Activated CD4-positive, alpha-beta T cell treated with anti-CD3 and anti-CD28 coated beads, Interleukin-2, amount 10 ng/mL, durations not matched to agents 7 days and 5 days (primary cell): ENCODE data around the gene KCP. TPM values are rescaled to one million over a fixed set of nuclear protein-coding genes. Genes with fewer than 3 reads are reported as not detected.

Source experiments
- CTCF ChIA-PET: fragments of 350-600 bp; sonication (Branson Sonifier 250); formaldehyde crosslinking; loops from one replicate; lab custom pipeline; 2021; ENCODE audit warnings: antibody characterized with exemption; lab: Charles Lee
- POLR2A ChIA-PET: fragments of 350-600 bp; sonication (Branson Sonifier 250); formaldehyde crosslinking; loops from one replicate; lab custom pipeline; 2021; ENCODE audit warnings: antibody characterized with exemption; lab: Charles Lee
- DNase-seq: peaks from one replicate; pipeline ENCODE4 v3.0.0-alpha.2; 2020
- H3K27ac Mint-ChIP-seq: one replicate; pipeline ENCODE4 v1.8.0; 2021; ENCODE audit warnings: mild to moderate bottlenecking, moderate library complexity, mixed read lengths
- H3K27me3 Mint-ChIP-seq: one replicate; pipeline ENCODE4 v1.8.0; 2021; ENCODE audit warnings: mixed read lengths
- H3K36me3 Mint-ChIP-seq: one replicate; pipeline ENCODE4 v1.8.0; 2021; ENCODE audit warnings: low read depth, mixed read lengths
- H3K4me1 Mint-ChIP-seq: one replicate; pipeline ENCODE4 v1.8.0; 2021; ENCODE audit warnings: mixed read lengths
- H3K4me3 Mint-ChIP-seq: one replicate; pipeline ENCODE4 v1.8.0; 2021; ENCODE audit warnings: mild to moderate bottlenecking, moderate library complexity, mixed read lengths
- H3K9me3 Mint-ChIP-seq: one replicate; pipeline ENCODE4 v1.8.0; 2021; ENCODE audit warnings: mixed read lengths
- total RNA-seq, 2 experiments: library from RNA; stranded (reverse); gene quantifications; one replicate each; pipeline ENCODE4 v1.2.3, GENCODE V29; 2021

Gene KCP
- under 1 TPM; 0.10 to 0.12 TPM for total RNA-seq

DNA sequence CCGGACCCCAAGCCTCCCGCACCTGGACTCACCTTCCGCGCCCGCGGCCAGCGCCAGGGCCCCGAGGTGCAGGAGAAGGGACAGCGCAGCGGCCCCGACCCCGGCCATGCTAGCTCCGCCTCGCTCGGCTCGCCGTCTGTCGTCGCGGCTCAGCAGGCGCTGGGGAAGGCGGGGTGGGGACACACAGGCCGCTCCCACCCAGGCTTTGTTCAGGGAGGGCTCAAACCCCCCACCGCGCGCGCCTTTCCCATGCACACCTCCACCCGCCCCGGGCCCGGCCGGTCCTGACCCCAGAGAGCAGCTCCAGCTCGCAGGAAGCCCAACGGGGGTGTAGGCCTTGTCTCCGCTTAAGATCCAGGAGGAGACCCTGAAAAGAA is at the start of gene KCP:
KCP (minus strand) TSS at position 141 of the 377 bp plus-strand sequence; CDS start at position 108, 33 bp downstream.
- peaks cover 3% of the 10 kb centered on the region for H3K4me1 Mint-ChIP-seq
- H3K36me3 Mint-ChIP-seq, result no peaks in the 10 kb centered on the region
- no peaks in the 10 kb centered on the region for H3K9me3 Mint-ChIP-seq
- CTCF ChIA-PET, result no interaction called here
- no peak within 1 kb of the TSS for H3K27ac Mint-ChIP-seq
- DNase-seq, result no peak
- H3K27me3 Mint-ChIP-seq, result peaks cover 45% of the 10 kb centered on the region
- POLR2A ChIA-PET, result no interaction called here
- no peak within 1 kb of the TSS for H3K4me3 Mint-ChIP-seq

DNA sequence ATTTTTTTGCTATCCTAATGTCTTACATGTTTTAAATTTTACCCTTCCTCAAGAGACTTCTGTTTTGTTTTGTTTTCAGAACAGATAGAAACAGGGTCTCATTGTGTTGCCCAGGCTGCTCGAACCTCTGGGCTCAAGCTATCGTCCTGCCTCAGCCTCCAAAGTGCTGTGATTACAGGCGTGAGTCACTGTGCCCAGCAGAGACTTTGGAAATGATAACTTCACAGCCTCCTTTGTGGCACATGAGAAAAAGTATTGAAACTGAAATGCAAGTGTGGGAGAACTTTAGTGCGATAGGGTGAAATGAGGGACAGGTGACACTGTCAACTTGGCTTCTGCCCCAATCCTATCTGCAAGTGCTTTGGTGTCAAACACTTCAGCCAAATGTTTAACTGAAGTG is 48.8 kb upstream of the KCP start:
- no peak for DNase-seq
- no peaks in the 10 kb centered on the region for H3K9me3 Mint-ChIP-seq
- H3K27ac Mint-ChIP-seq, result no peak overlapping the region
- CTCF ChIA-PET, result interaction anchor here (0.7 kb wide), 1 partner anchor 587 kb away, joined by 5 read pairs; no protein-coding TSS in a partner anchor
- POLR2A ChIA-PET, result no interaction called here
- peaks cover 65% of the 10 kb centered on the region for H3K36me3 Mint-ChIP-seq
- H3K27me3 Mint-ChIP-seq, result no peaks in the 10 kb centered on the region
- H3K4me1 Mint-ChIP-seq, result peaks cover 20% of the 10 kb centered on the region
- H3K4me3 Mint-ChIP-seq, result no peak overlapping the region

DNA sequence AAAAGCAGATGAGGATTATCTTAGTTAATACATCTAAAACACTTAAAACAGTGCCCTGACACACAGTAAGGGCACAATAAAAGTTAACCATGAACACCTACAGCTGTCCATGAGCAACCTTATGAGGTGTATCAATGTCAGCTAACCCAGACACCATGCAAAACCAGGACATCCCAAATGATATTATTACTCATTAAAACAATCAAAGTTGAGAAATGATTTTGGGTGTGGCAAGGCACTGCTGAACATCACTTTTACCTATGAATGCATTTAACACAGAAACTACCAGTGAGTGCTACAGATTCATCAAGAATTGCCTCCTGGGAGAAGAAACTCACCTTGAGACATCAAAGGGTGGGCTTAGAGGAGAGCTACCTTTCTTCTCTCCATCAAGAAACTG is 45.5 kb upstream of the KCP start:
- Mint-ChIP-seq H3K27ac (no peak overlapping the region), H3K9me3 (no peaks in the 10 kb centered on the region), H3K36me3 (peaks cover 65% of the 10 kb centered on the region), H3K4me3 (no peak overlapping the region), H3K4me1 (peaks cover 1% of the 10 kb centered on the region), H3K27me3 (no peaks in the 10 kb centered on the region)
- ChIA-PET POLR2A (no interaction called here), CTCF (no interaction called here)
- DNase-seq, result no peak

DNA sequence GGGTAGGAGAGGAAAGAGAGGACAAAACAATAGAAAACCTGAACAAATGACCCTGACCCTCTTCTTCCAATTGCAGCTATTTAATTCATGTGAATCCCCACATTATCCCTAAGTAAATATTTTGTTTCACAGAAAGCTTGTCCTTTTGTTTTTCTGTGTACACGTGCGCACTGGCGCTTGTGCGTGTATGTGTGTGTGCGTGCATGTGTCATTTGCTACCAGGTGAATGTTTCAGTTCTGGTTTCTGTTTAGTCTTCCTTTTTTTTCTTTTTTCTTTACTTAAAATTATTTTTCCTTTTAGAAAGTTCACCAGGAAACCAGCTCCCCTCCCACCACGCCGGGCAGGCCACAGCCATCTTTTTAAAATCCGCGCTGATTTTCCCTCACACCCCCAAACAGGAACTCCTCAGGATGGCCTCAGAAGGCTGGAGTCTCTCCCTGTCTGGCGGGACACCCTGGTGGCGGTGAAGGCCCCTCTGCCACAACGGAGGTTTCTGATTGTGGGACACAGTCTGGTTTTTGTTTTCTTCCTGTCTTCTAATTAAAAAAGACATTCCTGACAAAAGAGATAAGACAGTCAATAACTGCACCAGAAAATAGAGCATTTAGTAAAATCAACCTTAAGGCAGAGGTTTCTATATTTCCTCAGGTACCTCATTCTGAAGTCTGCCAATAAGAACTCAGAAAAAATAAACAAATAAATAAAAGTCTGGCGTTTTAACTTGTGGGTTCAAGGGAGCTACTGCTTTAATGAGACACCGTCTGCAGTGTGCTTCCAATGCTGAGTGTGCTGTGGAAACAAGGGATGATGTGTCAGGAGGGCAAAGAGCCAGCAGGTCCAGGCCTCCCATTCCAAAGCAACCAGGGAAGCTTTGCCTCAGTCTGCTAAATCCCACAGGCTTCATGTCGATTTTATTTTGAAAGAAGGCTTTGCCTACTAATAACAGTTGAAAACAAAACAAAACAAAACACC is 44.6 kb upstream of the KCP start:
- Mint-ChIP-seq H3K27me3 (no peaks in the 10 kb centered on the region), H3K27ac (no peak overlapping the region), H3K4me3 (no peak overlapping the region), H3K4me1 (peaks cover 1% of the 10 kb centered on the region), H3K9me3 (no peaks in the 10 kb centered on the region), H3K36me3 (peaks cover 64% of the 10 kb centered on the region)
- ChIA-PET POLR2A (no interaction called here), CTCF (interaction anchor here (0.7 to 1.3 kb wide), 3 partner anchors 14 to 136 kb away, joined by 3 to 4 read pairs (median 3); no protein-coding TSS in a partner anchor)
- no peak for DNase-seq

DNA sequence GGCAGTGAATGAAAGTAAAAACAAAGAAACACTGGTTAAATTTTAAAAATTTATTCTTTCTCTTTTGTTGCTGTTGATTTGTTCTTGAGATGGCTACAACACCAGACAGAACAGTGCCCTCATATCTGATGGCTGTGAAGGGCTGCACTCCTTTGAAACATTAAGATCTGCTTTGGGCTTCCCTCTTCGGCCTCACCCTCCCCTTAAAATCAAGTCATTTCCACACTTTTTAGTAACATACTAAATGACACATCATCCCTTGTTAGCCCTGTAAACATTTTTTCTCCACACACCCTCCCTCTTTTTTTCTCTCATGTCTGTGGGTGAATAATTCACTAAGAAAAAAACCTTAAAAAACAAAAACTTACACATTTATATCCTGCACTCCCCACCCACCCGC is 43.6 kb upstream of the KCP start:
- no peak overlapping the region for H3K27ac Mint-ChIP-seq

DNA sequence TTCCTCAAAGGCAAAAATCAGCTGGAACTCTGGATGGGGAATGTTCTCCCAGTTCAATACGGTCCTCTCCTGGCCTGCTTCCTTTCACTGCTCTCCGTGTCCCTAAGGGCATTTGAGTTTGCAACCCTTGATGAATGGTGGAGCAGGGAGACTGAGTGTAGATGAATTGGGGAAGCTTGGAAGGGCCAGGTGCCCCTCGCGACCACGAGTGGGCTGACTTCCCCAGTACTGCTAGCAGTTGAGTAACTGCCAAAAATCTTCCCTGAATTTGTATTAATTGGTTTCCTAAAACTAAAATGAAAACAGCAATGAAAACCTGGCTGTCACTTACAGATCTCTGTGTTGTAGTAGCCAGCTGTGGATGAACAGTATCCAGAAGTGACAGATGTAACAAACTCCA is 40.8 kb upstream of the KCP start:
- ChIA-PET POLR2A (no interaction called here), CTCF (interaction anchor here (1.4 to 2.4 kb wide), 2 partner anchors 10 to 209 kb away, joined by 3 to 9 read pairs; no protein-coding TSS in a partner anchor)
- DNase-seq, result no peak
- Mint-ChIP-seq H3K9me3 (no peaks in the 10 kb centered on the region), H3K4me3 (no peak overlapping the region), H3K4me1 (no peaks in the 10 kb centered on the region), H3K27me3 (no peaks in the 10 kb centered on the region), H3K36me3 (peaks cover 39% of the 10 kb centered on the region), H3K27ac (no peak overlapping the region)

More for the DNA sequence above, 43.6 kb upstream of the KCP start:
- no peak for DNase-seq
- POLR2A ChIA-PET, result no interaction called here
- Mint-ChIP-seq H3K4me3 (no peak overlapping the region), H3K4me1 (no peaks in the 10 kb centered on the region), H3K27me3 (no peaks in the 10 kb centered on the region), H3K36me3 (peaks cover 59% of the 10 kb centered on the region), H3K9me3 (no peaks in the 10 kb centered on the region)
- CTCF ChIA-PET, result interaction anchor here (1.3 kb wide), 2 partner anchors 9 to 13 kb away, joined by 3 to 4 read pairs; no protein-coding TSS in a partner anchor

DNA sequence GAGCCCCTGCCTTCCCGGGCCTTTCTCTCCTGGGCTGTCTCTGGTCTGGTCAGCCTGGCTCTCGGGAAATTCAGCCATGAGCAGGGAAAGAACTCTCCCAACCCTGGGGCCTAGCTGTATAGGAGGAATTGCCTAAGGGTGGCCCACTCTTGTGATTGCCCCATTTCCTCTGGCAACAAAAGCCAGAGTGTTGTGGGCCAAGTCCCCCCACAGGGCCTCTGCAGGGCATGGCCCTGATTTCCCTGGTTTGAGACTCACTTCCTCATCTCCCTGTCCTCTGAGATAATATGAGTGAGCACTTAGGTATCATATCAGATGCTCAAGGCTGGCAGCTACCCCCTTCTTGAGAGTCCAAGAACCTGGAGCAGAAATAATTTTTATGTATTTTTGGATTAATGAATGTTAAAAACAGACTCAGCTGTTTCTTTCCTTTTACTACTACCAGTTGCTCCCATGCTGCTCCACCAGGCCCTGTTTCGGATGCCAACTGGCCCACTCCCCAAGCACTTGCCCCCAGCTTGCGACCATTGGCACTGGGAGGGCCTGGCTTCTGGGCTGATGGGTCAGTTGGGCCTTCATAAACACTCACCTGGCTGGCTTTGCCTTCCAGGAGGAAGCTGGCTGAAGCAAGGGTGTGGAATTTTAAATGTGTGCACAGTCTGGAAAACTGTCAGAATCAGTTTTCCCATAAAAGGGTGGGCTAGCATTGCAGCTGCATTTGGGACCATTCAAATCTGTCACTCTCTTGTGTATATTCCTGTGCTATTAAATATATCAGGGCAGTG is 38.7 kb upstream of the KCP start:
- POLR2A ChIA-PET, result no interaction called here
- CTCF ChIA-PET, result interaction anchor here (2.2 kb wide), 1 partner anchor 16 kb away, joined by 6 read pairs; no protein-coding TSS in a partner anchor
- H3K4me3 Mint-ChIP-seq, result no peak overlapping the region

DNA sequence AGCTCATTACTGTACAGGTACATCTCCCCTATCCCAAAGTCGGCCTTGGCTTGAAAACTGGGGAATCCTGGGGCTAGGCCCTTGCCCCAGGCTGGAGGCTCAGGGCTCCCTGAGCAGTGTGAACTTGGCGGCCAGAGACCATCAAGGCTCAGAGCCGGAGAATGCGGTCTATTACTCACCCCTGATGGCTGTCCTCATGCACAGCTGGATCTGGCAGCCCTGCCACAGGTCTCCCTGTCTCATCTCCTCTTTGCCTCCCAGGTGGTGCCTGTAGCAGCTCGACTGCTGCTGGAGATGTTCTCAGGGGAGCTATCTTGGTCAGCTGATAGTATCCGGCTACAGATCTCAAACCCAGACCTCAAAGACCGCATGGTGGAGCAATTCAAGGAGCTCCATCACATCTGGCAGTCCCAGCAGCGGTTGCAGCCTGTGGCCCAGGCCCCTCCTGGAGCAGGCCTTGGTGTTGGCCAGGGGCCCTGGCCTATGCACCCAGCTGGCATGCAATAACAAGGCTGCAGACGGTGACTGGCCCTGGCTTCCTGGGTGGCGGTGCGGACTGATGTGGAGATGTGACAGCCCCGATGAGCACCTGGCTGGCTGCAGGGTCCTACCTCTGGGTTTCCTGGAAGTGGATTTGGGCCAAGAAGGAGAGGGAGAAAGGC is 37.9 kb upstream of the KCP start:
- Mint-ChIP-seq H3K9me3 (no peaks in the 10 kb centered on the region), H3K36me3 (peaks cover 18% of the 10 kb centered on the region), H3K27me3 (no peaks in the 10 kb centered on the region), H3K4me1 (no peaks in the 10 kb centered on the region), H3K27ac (no peak overlapping the region), H3K4me3 (no peak overlapping the region)
- DNase-seq, result no peak
- ChIA-PET POLR2A (no interaction called here), CTCF (interaction anchor here (0.6 to 2.2 kb wide), 4 partner anchors 16 to 1208 kb away, joined by 3 to 6 read pairs (median 6); no protein-coding TSS in a partner anchor)

More for the DNA sequence above, 38.7 kb upstream of the KCP start:
- H3K36me3 Mint-ChIP-seq, result peaks cover 25% of the 10 kb centered on the region
- no peak for DNase-seq
- H3K27me3 Mint-ChIP-seq, result no peaks in the 10 kb centered on the region
- H3K27ac Mint-ChIP-seq, result no peak overlapping the region
- H3K4me1 Mint-ChIP-seq, result no peaks in the 10 kb centered on the region
- no peaks in the 10 kb centered on the region for H3K9me3 Mint-ChIP-seq

DNA sequence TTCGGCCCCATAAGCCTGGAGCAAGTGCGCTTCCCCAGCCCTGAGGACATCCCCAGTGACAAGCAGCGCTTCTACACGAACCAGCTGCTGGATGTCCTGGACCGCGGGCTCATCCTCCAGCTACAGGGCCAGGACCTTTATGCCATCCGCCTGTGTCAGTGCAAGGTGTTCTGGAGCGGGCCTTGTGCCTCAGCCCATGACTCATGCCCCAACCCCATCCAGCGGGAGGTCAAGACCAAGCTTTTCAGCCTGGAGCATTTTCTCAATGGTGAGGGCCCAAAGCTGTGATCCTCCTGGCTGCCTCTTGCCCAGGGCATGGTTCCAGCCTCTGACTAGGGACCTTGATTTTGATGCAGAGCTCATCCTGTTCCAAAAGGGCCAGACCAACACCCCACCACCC is 37.3 kb upstream of the KCP start:
- ChIA-PET POLR2A (no interaction called here), CTCF (interaction anchor here (0.6 to 2.2 kb wide), 4 partner anchors 15 to 1208 kb away, joined by 3 to 6 read pairs (median 6); no protein-coding TSS in a partner anchor)
- no peak overlapping the region for H3K4me3 Mint-ChIP-seq
- H3K36me3 Mint-ChIP-seq, result peaks cover 13% of the 10 kb centered on the region
- DNase-seq, result no peak
- no peaks in the 10 kb centered on the region for H3K4me1 Mint-ChIP-seq
- no peaks in the 10 kb centered on the region for H3K9me3 Mint-ChIP-seq
- no peaks in the 10 kb centered on the region for H3K27me3 Mint-ChIP-seq
- H3K27ac Mint-ChIP-seq, result no peak overlapping the region

DNA sequence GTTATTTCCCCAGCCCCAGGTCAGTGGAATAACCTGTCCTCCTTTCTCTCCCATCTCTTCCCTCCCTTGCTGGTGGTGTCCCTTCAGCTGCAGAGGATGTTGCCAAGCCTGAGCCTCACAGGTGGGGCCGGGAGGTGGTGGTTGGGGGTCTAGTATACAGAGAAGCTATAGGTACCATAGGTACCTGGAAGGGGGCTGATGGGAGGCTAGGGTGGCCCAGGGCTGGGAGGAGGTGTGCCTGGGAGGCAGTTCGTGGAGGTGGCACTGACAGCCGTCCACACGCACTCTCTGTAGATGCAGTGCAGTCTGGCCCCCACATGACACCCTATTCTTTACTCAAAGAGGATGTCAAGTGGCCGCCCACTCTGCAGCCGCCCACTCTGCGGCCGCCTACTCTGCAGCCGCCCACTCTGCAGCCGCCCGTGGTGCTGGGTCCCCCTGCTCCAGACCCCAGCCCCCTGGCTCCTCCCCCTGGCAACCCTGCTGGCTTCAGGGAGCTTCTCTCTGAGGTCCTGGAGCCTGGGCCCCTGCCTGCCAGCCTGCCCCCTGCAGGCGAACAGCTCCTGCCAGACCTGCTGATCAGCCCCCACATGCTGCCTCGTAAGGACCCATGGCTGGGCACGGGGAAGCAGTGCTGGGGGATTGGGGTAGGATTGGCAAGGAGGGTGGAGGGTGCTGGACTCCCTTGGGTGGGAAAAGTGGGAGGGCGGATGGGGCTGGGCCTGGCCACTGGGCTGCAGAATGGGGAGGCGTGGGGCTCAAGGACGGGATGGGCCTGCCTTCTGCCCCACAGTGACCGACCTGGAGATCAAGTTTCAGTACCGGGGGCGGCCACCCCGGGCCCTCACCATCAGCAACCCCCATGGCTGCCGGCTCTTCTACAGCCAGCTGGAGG is 36.7 kb upstream of the KCP start:
- H3K36me3 Mint-ChIP-seq, result peaks cover 9% of the 10 kb centered on the region
- no peaks in the 10 kb centered on the region for H3K4me1 Mint-ChIP-seq
- ChIA-PET CTCF (interaction anchor here (1.0 to 2.2 kb wide), 4 partner anchors 14 to 64 kb away, joined by 3 to 6 read pairs (median 6); no protein-coding TSS in a partner anchor), POLR2A (no interaction called here)
- H3K27me3 Mint-ChIP-seq, result peaks cover 1% of the 10 kb centered on the region
- H3K4me3 Mint-ChIP-seq, result no peak overlapping the region
- H3K9me3 Mint-ChIP-seq, result no peaks in the 10 kb centered on the region
- DNase-seq, result no peak
- H3K27ac Mint-ChIP-seq, result no peak overlapping the region

DNA sequence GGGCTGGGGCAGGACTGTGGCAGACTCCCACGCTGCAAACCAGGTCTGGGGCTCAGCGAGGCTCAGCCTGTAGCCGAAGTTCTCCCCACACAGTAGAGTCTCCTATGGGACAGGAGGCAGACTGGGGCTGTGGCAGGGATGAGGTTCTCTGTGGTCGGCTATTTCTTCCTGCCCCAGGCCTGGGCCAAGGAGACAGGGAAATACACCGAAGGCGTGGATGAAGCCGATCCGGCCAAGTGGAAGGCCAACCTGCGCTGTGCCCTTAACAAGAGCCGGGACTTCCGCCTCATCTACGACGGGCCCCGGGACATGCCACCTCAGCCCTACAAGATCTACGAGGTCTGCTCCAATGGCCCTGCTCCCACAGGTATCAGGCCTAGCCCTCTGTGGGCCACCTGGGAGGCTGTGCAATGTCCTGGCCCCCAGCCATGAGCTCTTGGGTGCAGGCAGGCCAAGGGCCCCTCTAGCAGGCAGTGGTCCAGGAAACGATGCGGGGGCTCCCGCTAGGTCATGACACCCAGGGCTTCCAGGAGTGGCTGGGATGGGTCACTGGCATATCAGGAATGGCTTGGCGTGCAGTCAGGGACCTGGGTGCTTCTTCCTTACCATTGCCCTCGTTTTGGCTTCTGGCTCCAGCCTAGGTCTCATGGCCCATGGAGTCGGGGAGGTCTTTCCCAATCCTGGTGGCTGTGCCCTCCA is 35.3 kb upstream of the KCP start:
- H3K27ac Mint-ChIP-seq, result no peak overlapping the region
- H3K36me3 Mint-ChIP-seq, result peaks cover 2% of the 10 kb centered on the region
- DNase-seq, result no peak
- POLR2A ChIA-PET, result no interaction called here
- CTCF ChIA-PET, result interaction anchor here (0.6 to 1.1 kb wide), 3 partner anchors 13 to 161 kb away, joined by 3 to 5 read pairs (median 3); no protein-coding TSS in a partner anchor
- H3K4me1 Mint-ChIP-seq, result peaks cover 8% of the 10 kb centered on the region
- H3K9me3 Mint-ChIP-seq, result no peaks in the 10 kb centered on the region
- no peak overlapping the region for H3K4me3 Mint-ChIP-seq
- H3K27me3 Mint-ChIP-seq, result peaks cover 1% of the 10 kb centered on the region
